ENCODE data around the gene SMIM14.

Gene SMIM14

GRCh38 chr4:39571504-39571903 is 67.2 kb downstream of the SMIM14 start:
- Histone ChIP-seq H3K9me3 (ENCODE audit: insufficient read depth, low read depth, low read length) (no peaks in the 10 kb centered on the region), H3K4me1 (ENCODE audit: insufficient read depth, low read length) (no peaks in the 10 kb centered on the region), H3K27ac (ENCODE audit: low read length) (no peak overlapping the region), H3K9ac (ENCODE audit: low read depth, low read length) (no peak overlapping the region), H3K36me3 (ENCODE audit: insufficient read depth, low read depth, low read length) (no peaks in the 10 kb centered on the region), H3K4me3 (ENCODE audit: low read length) (no peak overlapping the region), H3K27me3 (ENCODE audit: insufficient read depth, low read length) (no peaks in the 10 kb centered on the region)

- H3K36me3 ChIP-seq (ENCODE audit: insufficient read depth, low read depth, low read length) = no peaks in the 10 kb centered on the region; the same call in 1 of the 2 replicates
- H3K27me3 ChIP-seq (ENCODE audit: insufficient read depth, low read length) = no peaks in the 10 kb centered on the region
These were observed 67.6 kb downstream of the SMIM14 start for GRCh38 chr4:39571054-39571453.

GRCh38 chr4:39569209-39569608 is 69.5 kb downstream of the SMIM14 start:
- no peak overlapping the region for H3K4me3 ChIP-seq (ENCODE audit: low read length)
- no peak overlapping the region for H3K27ac ChIP-seq (ENCODE audit: low read length)
- H3K9ac ChIP-seq (ENCODE audit: low read depth, low read length) = no peak overlapping the region
- peaks cover 5% of the 10 kb centered on the region; the same call in 1 of the 2 replicates for H3K9me3 ChIP-seq (ENCODE audit: insufficient read depth, low read depth, low read length)
- H3K36me3 ChIP-seq (ENCODE audit: insufficient read depth, low read depth, low read length) = peaks cover 7% of the 10 kb centered on the region
- no peaks in the 10 kb centered on the region for H3K4me1 ChIP-seq (ENCODE audit: insufficient read depth, low read length)
- H3K27me3 ChIP-seq (ENCODE audit: insufficient read depth, low read length) = no peaks in the 10 kb centered on the region

More at GRCh38 chr4:39571054-39571453, 67.6 kb downstream of the SMIM14 start:
- H3K27ac ChIP-seq (ENCODE audit: low read length) = no peak overlapping the region
- no peaks in the 10 kb centered on the region for H3K4me1 ChIP-seq (ENCODE audit: insufficient read depth, low read length)
- no peak overlapping the region for H3K9ac ChIP-seq (ENCODE audit: low read depth, low read length)
- no peak overlapping the region for H3K4me3 ChIP-seq (ENCODE audit: low read length)
- peaks cover 2% of the 10 kb centered on the region; the same call in 1 of the 2 replicates for H3K9me3 ChIP-seq (ENCODE audit: insufficient read depth, low read depth, low read length)

GRCh38 chr4:39568805-39569204 is 69.9 kb downstream of the SMIM14 start:
- Histone ChIP-seq H3K4me1 (ENCODE audit: insufficient read depth, low read length) (no peaks in the 10 kb centered on the region), H3K27me3 (ENCODE audit: insufficient read depth, low read length) (no peaks in the 10 kb centered on the region), H3K36me3 (ENCODE audit: insufficient read depth, low read depth, low read length) (peaks cover 7% of the 10 kb centered on the region), H3K9ac (ENCODE audit: low read depth, low read length) (no peak overlapping the region), H3K27ac (ENCODE audit: low read length) (no peak overlapping the region), H3K4me3 (ENCODE audit: low read length) (no peak overlapping the region), H3K9me3 (ENCODE audit: insufficient read depth, low read depth, low read length) (peaks cover 5% of the 10 kb centered on the region; the same call in 1 of the 2 replicates)

- peaks cover 5% of the 10 kb centered on the region; the same call in 1 of the 2 replicates for H3K9me3 ChIP-seq (ENCODE audit: insufficient read depth, low read depth, low read length)
- H3K9ac ChIP-seq (ENCODE audit: low read depth, low read length) = no peak overlapping the region
- H3K27me3 ChIP-seq (ENCODE audit: insufficient read depth, low read length) = no peaks in the 10 kb centered on the region
- H3K4me3 ChIP-seq (ENCODE audit: low read length) = no peak overlapping the region
- H3K27ac ChIP-seq (ENCODE audit: low read length) = no peak overlapping the region
- H3K4me1 ChIP-seq (ENCODE audit: insufficient read depth, low read length) = no peaks in the 10 kb centered on the region
- peaks cover 7% of the 10 kb centered on the region for H3K36me3 ChIP-seq (ENCODE audit: insufficient read depth, low read depth, low read length)
These were observed 72.6 kb downstream of the SMIM14 start for GRCh38 chr4:39565878-39566600.

GRCh38 chr4:39563346-39563847 is 75.3 kb downstream of the SMIM14 start:
- Histone ChIP-seq H3K9me3 (ENCODE audit: insufficient read depth, low read depth, low read length) (peaks cover 5% of the 10 kb centered on the region; the same call in 1 of the 2 replicates), H3K4me3 (ENCODE audit: low read length) (no peak overlapping the region), H3K27ac (ENCODE audit: low read length) (no peak overlapping the region), H3K9ac (ENCODE audit: low read depth, low read length) (no peak overlapping the region), H3K27me3 (ENCODE audit: insufficient read depth, low read length) (no peaks in the 10 kb centered on the region), H3K36me3 (ENCODE audit: insufficient read depth, low read depth, low read length) (peaks cover 7% of the 10 kb centered on the region), H3K4me1 (ENCODE audit: insufficient read depth, low read length) (no peaks in the 10 kb centered on the region)

- H3K4me1 ChIP-seq (ENCODE audit: insufficient read depth, low read length) = no peaks in the 10 kb centered on the region
- no peak overlapping the region for H3K9ac ChIP-seq (ENCODE audit: low read depth, low read length)
- H3K27me3 ChIP-seq (ENCODE audit: insufficient read depth, low read length) = no peaks in the 10 kb centered on the region
- no peak overlapping the region for H3K27ac ChIP-seq (ENCODE audit: low read length)
- H3K36me3 ChIP-seq (ENCODE audit: insufficient read depth, low read depth, low read length) = peaks cover 7% of the 10 kb centered on the region
- H3K4me3 ChIP-seq (ENCODE audit: low read length) = no peak overlapping the region
- H3K9me3 ChIP-seq (ENCODE audit: insufficient read depth, low read depth, low read length) = peaks cover 5% of the 10 kb centered on the region; the same call in 1 of the 2 replicates
These were observed 75.9 kb downstream of the SMIM14 start for GRCh38 chr4:39562792-39563191.

- H3K4me1 ChIP-seq (ENCODE audit: insufficient read depth, low read length) = no peaks in the 10 kb centered on the region
- no peak overlapping the region for H3K4me3 ChIP-seq (ENCODE audit: low read length)
- H3K9ac ChIP-seq (ENCODE audit: low read depth, low read length) = no peak overlapping the region
- H3K27ac ChIP-seq (ENCODE audit: low read length) = no peak overlapping the region
- no peaks in the 10 kb centered on the region; the same call in 1 of the 2 replicates for H3K36me3 ChIP-seq (ENCODE audit: insufficient read depth, low read depth, low read length)
- H3K27me3 ChIP-seq (ENCODE audit: insufficient read depth, low read length) = no peaks in the 10 kb centered on the region
- H3K9me3 ChIP-seq (ENCODE audit: insufficient read depth, low read depth, low read length) = no peaks in the 10 kb centered on the region
These were observed 79.0 kb downstream of the SMIM14 start for GRCh38 chr4:39559626-39560025.

- H3K9me3 ChIP-seq (ENCODE audit: insufficient read depth, low read depth, low read length) = no peaks in the 10 kb centered on the region
- no peaks in the 10 kb centered on the region for H3K4me1 ChIP-seq (ENCODE audit: insufficient read depth, low read length)
- H3K4me3 ChIP-seq (ENCODE audit: low read length) = no peak overlapping the region
- no peaks in the 10 kb centered on the region for H3K27me3 ChIP-seq (ENCODE audit: insufficient read depth, low read length)
- H3K36me3 ChIP-seq (ENCODE audit: insufficient read depth, low read depth, low read length) = no peaks in the 10 kb centered on the region; the same call in 1 of the 2 replicates
- H3K27ac ChIP-seq (ENCODE audit: low read length) = no peak overlapping the region
- H3K9ac ChIP-seq (ENCODE audit: low read depth, low read length) = no peak overlapping the region
These were observed 83.2 kb downstream of the SMIM14 start for GRCh38 chr4:39555472-39555871.

- H3K27ac ChIP-seq (ENCODE audit: low read length) = no peak overlapping the region
- peaks cover 3% of the 10 kb centered on the region; the same call in 1 of the 2 replicates for H3K4me1 ChIP-seq (ENCODE audit: insufficient read depth, low read length)
- H3K4me3 ChIP-seq (ENCODE audit: low read length) = no peak overlapping the region
- H3K9ac ChIP-seq (ENCODE audit: low read depth, low read length) = no peak overlapping the region
- H3K9me3 ChIP-seq (ENCODE audit: insufficient read depth, low read depth, low read length) = no peaks in the 10 kb centered on the region
- H3K36me3 ChIP-seq (ENCODE audit: insufficient read depth, low read depth, low read length) = no peaks in the 10 kb centered on the region; the same call in 1 of the 2 replicates
- H3K27me3 ChIP-seq (ENCODE audit: insufficient read depth, low read length) = no peaks in the 10 kb centered on the region
These were observed 90.1 kb downstream of the SMIM14 start for GRCh38 chr4:39548425-39549067.

GRCh38 chr4:39544580-39545315 is 93.9 kb downstream of the SMIM14 start:
- Histone ChIP-seq H3K36me3 (ENCODE audit: insufficient read depth, low read depth, low read length) (no peaks in the 10 kb centered on the region), H3K27ac (ENCODE audit: low read length) (no peak overlapping the region), H3K4me3 (ENCODE audit: low read length) (no peak overlapping the region), H3K4me1 (ENCODE audit: insufficient read depth, low read length) (peaks cover 6% of the 10 kb centered on the region; the same call in 1 of the 2 replicates), H3K27me3 (ENCODE audit: insufficient read depth, low read length) (no peaks in the 10 kb centered on the region), H3K9me3 (ENCODE audit: insufficient read depth, low read depth, low read length) (no peaks in the 10 kb centered on the region), H3K9ac (ENCODE audit: low read depth, low read length) (no peak overlapping the region)

All from iPS-20b (cell line).